ENCODE results near the gene HAUS8. TPM values are rescaled to one million over a fixed set of nuclear protein-coding genes. Genes with fewer than 3 reads are reported as not detected.

HAUS8 gene
- total and polyA plus RNA-seq, 2 of the 13 experiments (the other 11 are each of a cell fraction or from before 2014, with no cell fraction given) = 7.8 to 17.5 TPM

GRCh38 chr19:17075864-17076542 is 751 bp upstream of the HAUS8 start:
- WGBS (ENCODE audit: low lambda C conversion rate) = under 1% methylated on average over 40 of the region's 43 CpGs
- peak overlapping the region; percentile 42 for H3K27ac ChIP-seq (ENCODE audit: extremely low read length, insufficient read depth, low read length)
- no peak for FAIRE-seq
- H3K9ac ChIP-seq (ENCODE audit: insufficient read depth, low read depth, low read length) = peak overlapping the region; percentile 77
- H3K9me3 ChIP-seq (ENCODE audit: low read length) = no peaks in the 10 kb centered on the region
- no peaks in the 10 kb centered on the region for H4K20me1 ChIP-seq (ENCODE audit: insufficient read depth, low read length)
- in situ Hi-C loops (cut with HindIII; ENCODE audit: extremely low pct_ligation_motif_present, low pct_unique_long_range_greater_than_20kb) (no loop called here), intact Hi-C loops (cut with micrococcal nuclease; ENCODE audit: unreplicated experiment) (loop anchor here (5.0 kb wide), 1 partner anchor 61 kb away; no protein-coding TSS in a partner anchor)
- H3K4me3 ChIP-seq (replicated peaks in 1 of 3; ENCODE audit: insufficient read depth in 1 of 3, low read depth in 2 of 3, low read length in 3 of 3) = peak overlapping the region; percentile 76 to 98 (median 87)
- POLR2A ChIA-PET = interaction anchor here (1.1 to 1.5 kb wide), 2 partner anchors 151 to 191 kb away, joined by 3 to 6 read pairs; partner anchors contain the start of gene BABAM1
- peaks cover 66% of the 10 kb centered on the region for H3K4me1 ChIP-seq (ENCODE audit: insufficient read depth, low read length)
- H3K79me2 ChIP-seq (ENCODE audit: insufficient read depth, low read length) = peaks cover 62% of the 10 kb centered on the region
- CTCF ChIA-PET (ENCODE audit: low intra/inter-chr PET ratio, low total read pairs) = no interaction called here
- BruUV-seq (replicated peaks) = no TSS peak
- ATAC-seq = no peak
- H3K4me2 ChIP-seq (ENCODE audit: low read depth, low read length) = peak overlapping the region; percentile 94
- no peak overlapping the region for H2AFZ ChIP-seq (ENCODE audit: low read length)
- peaks cover 3 to 11% of the 10 kb centered on the region in 2 experiments; a peak in 2 of 5 replicates for H3K36me3 ChIP-seq (replicated peaks in 1 of 2; ENCODE audit: control insufficient read depth in 1 of 2, insufficient read depth in 2 of 2, low read length in 2 of 2)
- no peak for DNase-seq (ENCODE audit: low spot score)
- H3K27me3 ChIP-seq (ENCODE audit: control insufficient read depth in 1 of 2, insufficient read depth in 2 of 2, low read length in 2 of 2) = no peaks in the 10 kb centered on the region; a peak in 1 of 5 replicates
- no peak for TF ChIP-seq NONO (IDR thresholded peaks at IDR 0.05)
- TF ChIP-seq NONO (CRISPR knock-in tag; conservative IDR thresholded peaks at IDR 0.05) = no peak
- TF ChIP-seq ZBTB40 (IDR thresholded peaks at IDR 0.05) = no peak
- TF ChIP-seq ZBTB40 (CRISPR knock-in tag; IDR thresholded peaks at IDR 0.05) = no peak
- TF ChIP-seq WIZ (CRISPR knock-in tag; IDR thresholded peaks at IDR 0.05) = no peak
- TF ChIP-seq ZNF335 (CRISPR knock-in tag; IDR thresholded peaks at IDR 0.05) = no peak
- TF ChIP-seq FOXJ3 (CRISPR knock-in tag; IDR thresholded peaks at IDR 0.05; ENCODE audit: borderline replicate concordance) = no peak
- TF ChIP-seq TERF1 (CRISPR knock-in tag; IDR thresholded peaks at IDR 0.05) = no peak
- no peak for TF ChIP-seq ZNF652 (CRISPR knock-in tag; IDR thresholded peaks at IDR 0.05; ENCODE audit: borderline replicate concordance, low read depth)
- TF ChIP-seq ZNF143 (CRISPR knock-in tag; IDR thresholded peaks at IDR 0.05) = no peak
- TF ChIP-seq EED (CRISPR knock-in tag; IDR thresholded peaks at IDR 0.05) = peak; percentile 36; the same call in 1 of the 2 replicates

All from HepG2 (cell line).